Epithelial cell of proximal tubule (primary cell): ENCODE results near the gene RGS6. TPM values are rescaled to one million over a fixed set of nuclear protein-coding genes. Genes with fewer than 3 reads are reported as not detected.

Experiments
- DNase-seq: peaks from one replicate; pipeline ENCODE4 v3.0.0-alpha.2; 2011; ENCODE audit warnings: low read depth
- H3K4me3 ChIP-seq: 2 replicates; pipeline ENCODE4 v1.5.1; 2011; ENCODE audit warnings: low read depth, mild to moderate bottlenecking, low read length
- total RNA-seq: library from RNA; depleted of rRNA; stranded (reverse); fragments of >200 nt; gene quantifications from 2 replicates; pipeline ENCODE4 v1.2.3, GENCODE V29; 2015
- TF ChIP-seq, protein P1 (sequence below): conservative IDR thresholded peaks from 2 replicates; pipeline ENCODE4 v1.5.1; 2012; ENCODE audit warnings: low read depth, mild to moderate bottlenecking, low read length

The RGS6 gene
- total RNA-seq, 1 donor from 2014 or later, result not detected

- no peak for DNase-seq
- H3K4me3 ChIP-seq, result no peak overlapping the region
- TF ChIP-seq, protein P1, sequence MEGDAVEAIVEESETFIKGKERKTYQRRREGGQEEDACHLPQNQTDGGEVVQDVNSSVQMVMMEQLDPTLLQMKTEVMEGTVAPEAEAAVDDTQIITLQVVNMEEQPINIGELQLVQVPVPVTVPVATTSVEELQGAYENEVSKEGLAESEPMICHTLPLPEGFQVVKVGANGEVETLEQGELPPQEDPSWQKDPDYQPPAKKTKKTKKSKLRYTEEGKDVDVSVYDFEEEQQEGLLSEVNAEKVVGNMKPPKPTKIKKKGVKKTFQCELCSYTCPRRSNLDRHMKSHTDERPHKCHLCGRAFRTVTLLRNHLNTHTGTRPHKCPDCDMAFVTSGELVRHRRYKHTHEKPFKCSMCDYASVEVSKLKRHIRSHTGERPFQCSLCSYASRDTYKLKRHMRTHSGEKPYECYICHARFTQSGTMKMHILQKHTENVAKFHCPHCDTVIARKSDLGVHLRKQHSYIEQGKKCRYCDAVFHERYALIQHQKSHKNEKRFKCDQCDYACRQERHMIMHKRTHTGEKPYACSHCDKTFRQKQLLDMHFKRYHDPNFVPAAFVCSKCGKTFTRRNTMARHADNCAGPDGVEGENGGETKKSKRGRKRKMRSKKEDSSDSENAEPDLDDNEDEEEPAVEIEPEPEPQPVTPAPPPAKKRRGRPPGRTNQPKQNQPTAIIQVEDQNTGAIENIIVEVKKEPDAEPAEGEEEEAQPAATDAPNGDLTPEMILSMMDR, result no peak
Measured at GRCh38 chr14:72318648-72319047, 386.4 kb downstream of the RGS6 start.

DNA sequence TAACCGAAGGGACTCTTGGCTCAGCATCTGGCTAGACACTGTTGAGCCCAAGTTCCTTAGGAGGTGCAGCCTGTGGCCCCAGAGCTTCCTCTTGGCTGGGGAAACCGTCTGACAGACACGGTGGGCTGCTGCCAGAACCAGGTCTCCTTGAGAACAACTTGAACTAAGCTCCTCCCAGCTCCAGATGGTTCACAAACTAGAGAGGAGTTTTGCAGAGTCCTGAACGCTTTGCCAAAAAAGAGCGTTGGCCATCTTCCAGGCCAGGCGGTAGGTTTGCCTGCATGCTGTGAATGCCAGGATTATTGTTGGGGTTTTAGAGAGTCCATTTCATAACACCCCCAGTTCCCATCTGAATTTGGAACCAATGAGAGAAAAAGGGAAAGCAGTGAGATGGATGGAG lies 399.8 kb downstream of the RGS6 start:
- TF ChIP-seq, protein P1, result no peak
- no peak overlapping the region for H3K4me3 ChIP-seq
- DNase-seq, result no peak

DNA sequence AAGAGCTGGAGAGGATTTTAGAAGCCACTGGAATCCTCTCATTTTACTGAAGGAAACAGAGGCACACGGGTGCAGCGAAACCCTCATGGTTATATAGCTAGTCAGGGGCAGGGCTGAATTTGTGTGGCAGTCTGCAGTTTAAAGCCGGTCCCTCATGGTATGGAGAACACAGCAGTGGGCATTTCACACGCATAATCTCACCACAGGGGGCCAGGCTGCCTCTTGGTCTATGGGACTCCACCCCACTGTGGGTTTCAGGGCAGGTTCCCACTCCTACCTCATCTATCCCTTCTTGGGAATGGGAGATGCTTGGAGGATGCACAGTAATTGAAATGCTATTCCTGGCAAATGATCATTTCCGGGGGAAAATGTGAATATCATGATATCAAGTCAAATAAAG lies 400.6 kb downstream of the RGS6 start:
- TF ChIP-seq, protein P1, result no peak
- DNase-seq, result no peak
- H3K4me3 ChIP-seq, result no peak overlapping the region

- TF ChIP-seq, protein P1, result no peak
- no peak overlapping the region for H3K4me3 ChIP-seq
- no peak for DNase-seq
Measured at GRCh38 chr14:72333357-72333756, 401.1 kb downstream of the RGS6 start.

DNA sequence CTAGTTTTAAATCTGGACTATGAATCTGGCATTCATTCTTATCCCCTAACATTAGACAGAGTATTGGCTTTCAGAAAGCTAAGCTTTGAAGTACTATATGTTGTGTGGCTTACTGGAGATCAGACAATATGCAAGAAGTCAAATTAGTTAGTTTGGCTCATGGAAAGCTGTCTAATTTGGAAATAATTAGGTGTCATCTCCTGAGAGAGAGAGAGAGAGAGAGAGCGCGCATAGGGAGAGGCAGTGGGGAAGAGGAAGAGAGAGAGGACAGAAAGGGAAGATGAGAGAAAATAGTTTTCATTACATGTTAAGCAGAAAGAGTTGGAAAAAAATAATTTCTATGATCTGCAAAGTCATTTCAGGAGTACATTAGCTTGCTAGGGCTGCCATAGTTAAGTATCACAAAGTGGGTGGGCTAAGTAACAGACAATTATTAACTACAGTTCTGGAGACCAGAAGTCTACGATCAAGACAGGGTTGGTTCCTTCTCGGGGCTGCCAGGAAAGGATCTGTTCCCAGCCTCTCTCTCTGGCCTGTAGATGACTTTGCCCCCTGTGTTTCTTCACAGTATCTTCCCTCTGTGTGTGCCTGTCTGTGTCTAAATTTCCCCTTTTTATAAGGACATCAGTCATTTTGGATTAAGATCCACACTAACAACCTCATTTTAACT lies 404.2 kb downstream of the RGS6 start:
- H3K4me3 ChIP-seq, result no peak overlapping the region
- TF ChIP-seq, protein P1, result no peak
- DNase-seq, result no peak

DNA sequence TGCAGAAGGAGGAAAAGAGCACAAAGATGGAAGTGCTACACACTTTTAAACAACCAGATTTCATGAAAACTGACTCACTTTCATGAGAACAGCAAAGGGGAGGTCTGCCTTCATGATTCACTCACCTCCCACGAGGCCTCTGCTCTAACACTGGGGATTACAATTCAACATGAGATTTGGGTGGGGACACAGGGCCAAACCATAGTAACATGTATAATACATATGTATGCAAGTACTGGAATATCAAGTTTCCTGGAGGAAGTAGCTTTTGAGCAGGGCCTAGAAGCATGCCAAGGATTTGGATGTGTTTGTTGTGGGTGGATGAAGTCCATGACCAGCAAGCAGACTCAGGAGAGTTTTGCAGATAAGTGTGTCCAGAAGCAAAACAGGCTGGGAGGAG lies 409.0 kb downstream of the RGS6 start:
- TF ChIP-seq, protein P1, result no peak
- DNase-seq, result no peak
- no peak overlapping the region for H3K4me3 ChIP-seq

DNA sequence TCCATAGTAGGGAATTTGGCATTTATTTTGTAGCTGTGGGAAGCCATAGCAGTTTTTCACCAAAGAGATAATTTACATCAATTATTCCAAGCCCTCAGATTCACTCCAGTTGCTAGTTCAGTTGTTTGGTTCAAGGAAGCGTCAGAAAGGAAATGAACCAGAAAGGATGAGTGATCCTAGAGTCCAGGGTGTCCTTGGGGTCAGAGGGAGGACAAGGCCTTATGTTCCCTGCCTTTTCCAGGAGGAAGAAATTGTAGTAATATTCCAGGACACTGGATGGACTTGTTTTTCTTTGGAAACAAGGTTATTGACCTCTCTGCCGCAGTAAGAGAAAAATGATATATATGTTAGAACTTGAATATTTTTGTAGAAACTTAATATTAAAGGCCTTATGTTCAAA lies 409.5 kb downstream of the RGS6 start:
- H3K4me3 ChIP-seq, result no peak overlapping the region
- TF ChIP-seq, protein P1, result no peak

More for the DNA sequence above, 409.5 kb downstream of the RGS6 start:
- no peak for DNase-seq
